Ishikawa (cell line): ENCODE measurements around the gene TJP2.

Experiments used
- CREB1 ChIP-seq: IDR thresholded peaks from 2 replicates; pipeline ENCODE4 v1.6.1; 2012; ENCODE audit warnings: low read depth
- EP300 ChIP-seq: IDR thresholded peaks from 2 replicates; pipeline ENCODE4 v1.6.1; 2012; ENCODE audit warnings: borderline replicate concordance
- FOXM1 ChIP-seq: IDR thresholded peaks from 2 replicates; pipeline ENCODE4 v1.6.1; 2012; ENCODE audit warnings: low read depth, borderline replicate concordance
- MAX ChIP-seq: IDR thresholded peaks from 2 replicates; pipeline ENCODE4 v1.6.1; 2012
- NFIC ChIP-seq: IDR thresholded peaks from 2 replicates; pipeline ENCODE4 v1.6.1; 2012
- RAD21 ChIP-seq: IDR thresholded peaks from 2 replicates; pipeline ENCODE4 v1.6.1; 2012; ENCODE audit warnings: low read depth
- REST ChIP-seq: IDR thresholded peaks from 2 replicates; pipeline ENCODE4 v1.6.1; 2012; ENCODE audit warnings: low read depth, mild to moderate bottlenecking
- TAF1 ChIP-seq: IDR thresholded peaks from 2 replicates; pipeline ENCODE4 v1.6.1; 2012; ENCODE audit warnings: low read depth, mild to moderate bottlenecking
- TCF12 ChIP-seq: IDR thresholded peaks from 2 replicates; pipeline ENCODE4 v1.6.1; 2012; ENCODE audit warnings: low read depth
- TEAD4 ChIP-seq: IDR thresholded peaks from 2 replicates; pipeline ENCODE4 v1.6.1; 2012
- USF1 ChIP-seq: IDR thresholded peaks from 2 replicates; pipeline ENCODE4 v1.6.1; 2012
- YY1 ChIP-seq: IDR thresholded peaks from 2 replicates; pipeline ENCODE4 v1.6.1; 2012; ENCODE audit warnings: low read depth
- ZBTB7A ChIP-seq: IDR thresholded peaks from 2 replicates; pipeline ENCODE4 v1.6.1; 2012; ENCODE audit warnings: low read depth

- no peak for TF ChIP-seq TCF12
- TF ChIP-seq REST: no peak
- TF ChIP-seq MAX: no peak
- no peak for TF ChIP-seq TEAD4
- TF ChIP-seq NFIC: no peak
- no peak for TF ChIP-seq FOXM1
- TF ChIP-seq TAF1: no peak
- no peak for TF ChIP-seq RAD21
- no peak for TF ChIP-seq YY1
- no peak for TF ChIP-seq EP300
- no peak for TF ChIP-seq CREB1
- TF ChIP-seq USF1: no peak
- TF ChIP-seq ZBTB7A: no peak
Measured at GRCh38 chr9:69279733-69280132, 105.7 kb downstream of the TJP2 start.
